Measurements from ENCODE around the gene CAMKK2. TPM values are rescaled to one million over a fixed set of nuclear protein-coding genes. Genes with fewer than 3 reads are reported as not detected.

The CAMKK2 gene
- total and polyA plus RNA-seq, 2 of the 4 experiments (the other 2 are of a cell fraction): 15.2 to 24.7 TPM

DNA sequence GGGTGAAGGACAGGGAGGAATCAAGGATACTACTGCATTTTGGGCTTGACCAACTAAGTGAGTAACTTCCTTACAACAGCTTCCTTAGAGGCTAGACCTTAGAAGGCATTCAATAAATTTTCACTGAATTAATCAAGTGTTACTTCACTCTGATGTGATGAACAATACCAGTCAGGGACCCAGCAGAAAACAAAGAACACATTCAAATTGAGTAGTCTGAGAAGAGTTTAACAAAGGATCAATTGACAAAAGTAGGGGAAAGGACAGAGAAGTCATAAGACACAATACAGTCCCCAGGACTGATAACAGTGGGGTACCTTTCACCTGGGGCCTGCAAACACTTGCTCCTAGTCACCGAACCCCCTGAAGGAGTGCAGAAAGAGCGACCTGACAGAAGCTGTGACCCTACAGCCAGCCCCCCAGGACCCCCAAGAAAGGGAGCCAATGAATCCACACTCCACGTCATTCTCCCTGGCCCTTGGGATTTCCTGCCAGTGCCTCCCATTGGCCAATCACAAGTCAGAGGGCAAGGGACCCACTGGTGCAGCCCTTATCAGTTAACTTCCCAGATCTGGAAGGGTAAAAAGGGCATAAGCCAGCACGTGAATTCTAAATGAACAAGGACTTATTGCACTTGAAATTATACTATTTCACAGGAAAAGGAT lies 48.8 kb upstream of the CAMKK2 start:
- Histone ChIP-seq H3K56ac (ENCODE audit: extremely low read depth, insufficient read depth, low read length) (no peak overlapping the region), H3K9ac (ENCODE audit: low read depth, low read length) (no peak overlapping the region), H3K4me3 (ENCODE audit: insufficient read depth, low read depth, low read length) (no peak overlapping the region), H3K4me2 (ENCODE audit: low read depth, low read length) (no peak overlapping the region), H3K18ac (ENCODE audit: low read depth, low read length) (no peak overlapping the region), H3K14ac (replicated peaks; ENCODE audit: low read depth, low read length) (no peak overlapping the region), H3K9me3 (ENCODE audit: control insufficient read depth, insufficient read depth, low read length) (no peaks in the 10 kb centered on the region), H2AK5ac (ENCODE audit: low read depth, low read length) (no peak overlapping the region), H3K27me3 (ENCODE audit: control insufficient read depth, insufficient read depth, low read length) (no peaks in the 10 kb centered on the region), H3K36me3 (ENCODE audit: control insufficient read depth, insufficient read depth, low read length) (peaks cover 37% of the 10 kb centered on the region), H3K4ac (ENCODE audit: low read depth, low read length) (no peak overlapping the region), H3K9me1 (ENCODE audit: insufficient read depth, low read length) (no peaks in the 10 kb centered on the region), H4K91ac (ENCODE audit: insufficient read depth, low read depth, low read length) (no peak overlapping the region), H4K20me1 (ENCODE audit: insufficient read depth, low read length) (no peaks in the 10 kb centered on the region), H2BK5ac (ENCODE audit: low read depth, low read length, poor library complexity, severe bottlenecking) (no peak overlapping the region), H2BK20ac (ENCODE audit: low read depth, low read length) (no peak overlapping the region), H3K79me1 (ENCODE audit: low read depth in 1 of 2, low read length in 2 of 2) (peaks cover 13 to 40% of the 10 kb centered on the region in 2 experiments), H3K27ac (ENCODE audit: insufficient read depth, low read length) (no peak overlapping the region), H3K4me1 (ENCODE audit: control insufficient read depth, insufficient read depth, low read length) (no peaks in the 10 kb centered on the region), H2AK9ac (replicated peaks; ENCODE audit: low read depth, low read length, poor library complexity) (peak overlapping the region; percentile 57), H2BK120ac (ENCODE audit: low read depth, low read length) (no peak overlapping the region), H4K5ac (ENCODE audit: low read depth, low read length) (no peak overlapping the region), H2BK15ac (ENCODE audit: low read depth, low read length) (no peak overlapping the region), H2AFZ (replicated peaks; ENCODE audit: low read length, poor library complexity) (no peak overlapping the region), H4K8ac (ENCODE audit: low read depth in 2 of 2, low read length in 2 of 2) (no peak overlapping the region), H3K23ac (ENCODE audit: low read depth, low read length) (no peak overlapping the region)
- in situ Hi-C loops (cut with MboI; ENCODE audit: low sequenced_read_pairs) (no loop called here), dilution Hi-C loops (cut with HindIII; ENCODE audit: low sequenced_read_pairs, unreplicated experiment) (no loop called here), intact Hi-C loops (cut with micrococcal nuclease) (no loop called here)
- ChIA-PET POLR2A (ENCODE audit: unreplicated experiment) (interaction anchor here (0.6 kb wide), 1 partner anchor 133 kb away, joined by 7 read pairs; no protein-coding TSS in a partner anchor), CTCF (no interaction called here)
- ATAC-seq (ENCODE audit: low read depth) (no peak), DNase-seq (no peak)
- no TSS peak for BruUV-seq (replicated peaks)
- TF ChIP-seq MAFK (IDR thresholded peaks at IDR 0.05; ENCODE audit: low read depth, low read length): no peak
- TF ChIP-seq FOS (IDR thresholded peaks at IDR 0.05; ENCODE audit: low read depth, low read length): no peak
- TF ChIP-seq CTCF (conservative IDR thresholded peaks at IDR 0.05; ENCODE audit: low read depth, low read length): no peak
- no peak for TF ChIP-seq RAD21 (IDR thresholded peaks at IDR 0.05; ENCODE audit: low read length)
- no peak for TF ChIP-seq NFE2L2 (IDR thresholded peaks at IDR 0.05; ENCODE audit: low read depth, low read length)
- no peak for TF ChIP-seq MXI1 (IDR thresholded peaks at IDR 0.05; ENCODE audit: borderline replicate concordance, low read depth, low read length)
- TF ChIP-seq SMC3 (IDR thresholded peaks at IDR 0.05; ENCODE audit: low read depth, low read length): no peak
- no peak for TF ChIP-seq CHD1 (IDR thresholded peaks at IDR 0.05; ENCODE audit: low read depth, low read length)
- TF ChIP-seq RCOR1 (IDR thresholded peaks at IDR 0.05; ENCODE audit: insufficient replicate concordance, low read length): no peak
- no peak for TF ChIP-seq RFX5 (IDR thresholded peaks at IDR 0.05; ENCODE audit: low read depth, low read length)
- no peak for TF ChIP-seq MAZ (IDR thresholded peaks at IDR 0.05; ENCODE audit: borderline replicate concordance, low read depth, low read length)
- no CpG with 5 or more reads among the region's 4 CpGs for WGBS, 2 experiments (ENCODE audit: extremely low coverage in 2 of 2, insufficient read length in 1 of 2)
